ENCODE measurements around the gene CACNG4. TPM values are rescaled to one million over a fixed set of nuclear protein-coding genes. Genes with fewer than 3 reads are reported as not detected.

CACNG4 gene
- total and polyA plus RNA-seq, 2 of the 4 experiments (the other 2 are of a cell fraction), result under 0.01 to 0.53 TPM

- CTCF ChIA-PET, result interaction anchor here (1.0 kb wide), 1 partner anchor 25 kb away, joined by 3 read pairs; no protein-coding TSS in a partner anchor
- intact Hi-C loops (cut with micrococcal nuclease), result no loop called here
- no peak overlapping the region for H3K4me2 ChIP-seq (ENCODE audit: low read depth, low read length)
- H3K56ac ChIP-seq (ENCODE audit: extremely low read depth, insufficient read depth, low read length), result no peak overlapping the region
- H3K14ac ChIP-seq (replicated peaks; ENCODE audit: low read depth, low read length), result no peak overlapping the region
- no peak overlapping the region for H4K8ac ChIP-seq (ENCODE audit: low read depth in 2 of 2, low read length in 2 of 2)
- no peaks in the 10 kb centered on the region for H3K36me3 ChIP-seq (ENCODE audit: control insufficient read depth, insufficient read depth, low read length)
- no peaks in the 10 kb centered on the region for H4K20me1 ChIP-seq (ENCODE audit: insufficient read depth, low read length)
- no peak overlapping the region for H3K4ac ChIP-seq (ENCODE audit: low read depth, low read length)
- H4K91ac ChIP-seq (ENCODE audit: insufficient read depth, low read depth, low read length), result no peak overlapping the region
- H3K4me3 ChIP-seq (ENCODE audit: insufficient read depth, low read depth, low read length), result no peak overlapping the region
- POLR2A ChIA-PET (ENCODE audit: unreplicated experiment), result no interaction called here
- no peak for ATAC-seq (ENCODE audit: low read depth)
- no peak overlapping the region for H2BK20ac ChIP-seq (ENCODE audit: low read depth, low read length)
- WGBS, 2 experiments (ENCODE audit: extremely low coverage in 2 of 2, insufficient read length in 1 of 2), result 50% methylated on average over 2 of the region's 8 CpGs; no CpG with 5 or more reads in 1 of the 2 experiments
- no peak overlapping the region for H2AFZ ChIP-seq (replicated peaks; ENCODE audit: low read length, poor library complexity)
- no peak overlapping the region for H3K23ac ChIP-seq (ENCODE audit: low read depth, low read length)
- no peaks in the 10 kb centered on the region for H3K9me1 ChIP-seq (ENCODE audit: insufficient read depth, low read length)
- no peak for DNase-seq
- no peak overlapping the region for H3K9ac ChIP-seq (ENCODE audit: low read depth, low read length)
- H3K18ac ChIP-seq (ENCODE audit: low read depth, low read length), result no peak overlapping the region
- H3K9me3 ChIP-seq (ENCODE audit: control insufficient read depth, insufficient read depth, low read length), result peaks cover 2% of the 10 kb centered on the region
- H3K79me1 ChIP-seq (ENCODE audit: low read depth in 1 of 2, low read length in 2 of 2), result no peaks in the 10 kb centered on the region
- no peak overlapping the region for H3K27ac ChIP-seq (ENCODE audit: insufficient read depth, low read length)
- no peak overlapping the region for H2BK5ac ChIP-seq (ENCODE audit: low read depth, low read length, poor library complexity, severe bottlenecking)
- no peaks in the 10 kb centered on the region for H3K4me1 ChIP-seq (ENCODE audit: control insufficient read depth, insufficient read depth, low read length)
- in situ Hi-C loops (cut with MboI; ENCODE audit: low sequenced_read_pairs), result no loop called here
- H2BK15ac ChIP-seq (ENCODE audit: low read depth, low read length), result no peak overlapping the region
- dilution Hi-C loops (cut with HindIII; ENCODE audit: low sequenced_read_pairs, unreplicated experiment), result no loop called here
- no peak overlapping the region for H4K5ac ChIP-seq (ENCODE audit: low read depth, low read length)
- peaks cover 33% of the 10 kb centered on the region for H3K27me3 ChIP-seq (ENCODE audit: control insufficient read depth, insufficient read depth, low read length)
- H2BK120ac ChIP-seq (ENCODE audit: low read depth, low read length), result no peak overlapping the region
- no peak overlapping the region for H2AK9ac ChIP-seq (replicated peaks; ENCODE audit: low read depth, low read length, poor library complexity)
- no peak overlapping the region for H2AK5ac ChIP-seq (ENCODE audit: low read depth, low read length)
- BruUV-seq (replicated peaks), result no TSS peak
- TF ChIP-seq MXI1 (IDR thresholded peaks at IDR 0.05; ENCODE audit: borderline replicate concordance, low read depth, low read length) (no peak), NFE2L2 (IDR thresholded peaks at IDR 0.05; ENCODE audit: low read depth, low read length) (0 out of 2 replicates have a peak, but pooled peaks have one; percentile 7)
Measured at GRCh38 chr17:66925811-66926500, 38.6 kb upstream of the CACNG4 start.

Measured in IMR-90 (cell line).